H9 (cell line): Measurements from ENCODE around the gene SZT2. TPM values are rescaled to one million over a fixed set of nuclear protein-coding genes. Genes with fewer than 3 reads are reported as not detected.

ENCODE experiments used
- DNase-seq: peaks from one replicate; pipeline ENCODE4 v3.0.0-alpha.2; 2017
- H2AFZ ChIP-seq: one replicate; pipeline ENCODE4 v1.6.1; 2013; ENCODE audit warnings: mild to moderate bottlenecking, low read length, control low read depth, moderate library complexity
- H2AK5ac ChIP-seq: 2 replicates; pipeline ENCODE4 v1.6.1; 2013; ENCODE audit warnings: low read length, control low read depth, mixed read lengths; ENCODE audit not compliant: insufficient read length
- H2BK120ac ChIP-seq: one replicate; pipeline ENCODE4 v1.6.1; 2013; ENCODE audit warnings: low read depth, mild to moderate bottlenecking, low read length, control low read depth, inconsistent platforms; ENCODE audit not compliant: poor library complexity, severe bottlenecking
- H2BK12ac ChIP-seq: 2 replicates; pipeline ENCODE4 v1.6.1; 2013; ENCODE audit warnings: low read length, control low read depth, mixed read lengths, low read depth; ENCODE audit not compliant: insufficient read length
- H2BK15ac ChIP-seq: 2 replicates; pipeline ENCODE4 v1.6.1; 2013; ENCODE audit warnings: low read depth, low read length, control low read depth
- H2BK20ac ChIP-seq: one replicate; pipeline ENCODE4 v1.6.1; 2013; ENCODE audit warnings: low read depth, mild to moderate bottlenecking, low read length, control low read depth, inconsistent platforms; ENCODE audit not compliant: poor library complexity, severe bottlenecking
- H2BK5ac ChIP-seq: 2 replicates; pipeline ENCODE4 v1.6.1; 2013; ENCODE audit warnings: low read length, control low read depth, mixed read lengths; ENCODE audit not compliant: insufficient read length
- H3K14ac ChIP-seq: 2 replicates; pipeline ENCODE4 v1.6.1; 2013; ENCODE audit warnings: low read length, control low read depth; ENCODE audit not compliant: insufficient read depth
- H3K18ac ChIP-seq: 2 replicates; pipeline ENCODE4 v1.6.1; 2013; ENCODE audit warnings: low read depth, mild to moderate bottlenecking, mixed read lengths, low read length, control low read depth; ENCODE audit not compliant: insufficient read length
- H3K23ac ChIP-seq: 2 replicates; pipeline ENCODE4 v1.6.1; 2013; ENCODE audit warnings: low read length, control low read depth, mixed read lengths, low read depth; ENCODE audit not compliant: insufficient read length
- H3K23me2 ChIP-seq: 2 replicates; pipeline ENCODE4 v1.6.1; 2013; ENCODE audit warnings: low read depth, mild to moderate bottlenecking, mixed read lengths, low read length, control low read depth; ENCODE audit not compliant: insufficient read length, poor library complexity, severe bottlenecking
- H3K27ac ChIP-seq: 2 replicates; pipeline ENCODE4 v1.5.1; 2013; ENCODE audit warnings: low read length, control low read depth, mixed read lengths, low read depth; ENCODE audit not compliant: insufficient read length
- H3K27me3 ChIP-seq: 2 replicates; pipeline ENCODE4 v1.6.1; 2013; ENCODE audit warnings: low read length, control low read depth, inconsistent platforms; ENCODE audit not compliant: insufficient read depth
- H3K4ac ChIP-seq: 2 replicates; pipeline ENCODE4 v1.6.1; 2013; ENCODE audit warnings: low read depth, mild to moderate bottlenecking, control low read depth, inconsistent platforms, low read length, moderate library complexity
- H3K4me1 ChIP-seq: 2 replicates; pipeline ENCODE4 v1.6.1; 2013; ENCODE audit warnings: low read length, control low read depth, inconsistent platforms; ENCODE audit not compliant: insufficient read depth
- H3K4me2 ChIP-seq: 2 replicates; pipeline ENCODE4 v1.6.1; 2013; ENCODE audit warnings: low read length, control low read depth, mixed read lengths; ENCODE audit not compliant: insufficient read length, insufficient read depth
- H3K56ac ChIP-seq: 2 replicates; pipeline ENCODE4 v1.6.1; 2013; ENCODE audit warnings: low read depth, mild to moderate bottlenecking, mixed read lengths, low read length, control low read depth; ENCODE audit not compliant: insufficient read length
- H3K79me1 ChIP-seq: 2 replicates; pipeline ENCODE4 v1.6.1; 2013; ENCODE audit warnings: low read depth, mild to moderate bottlenecking, moderate library complexity, low read length, control low read depth, inconsistent platforms; ENCODE audit not compliant: insufficient read depth, poor library complexity, severe bottlenecking
- H3K79me2 ChIP-seq: 2 replicates; pipeline ENCODE4 v1.6.1; 2013; ENCODE audit warnings: low read length, control low read depth, inconsistent platforms; ENCODE audit not compliant: insufficient read depth
- H3K9ac ChIP-seq: 2 replicates; pipeline ENCODE4 v1.6.1; 2013; ENCODE audit warnings: low read length, control low read depth, mixed read lengths; ENCODE audit not compliant: insufficient read length; ENCODE audit errors: extremely low read depth
- H3K9me3 ChIP-seq: one replicate; pipeline ENCODE4 v1.6.1; 2013; ENCODE audit warnings: low read depth, low read length, inconsistent platforms; ENCODE audit not compliant: control insufficient read depth
- H3T11ph ChIP-seq: one replicate; pipeline ENCODE4 v1.6.1; 2013; ENCODE audit warnings: mild to moderate bottlenecking, low read length, control low read depth, inconsistent platforms
- H4K20me1 ChIP-seq: one replicate; pipeline ENCODE4 v1.6.1; 2013; ENCODE audit not compliant: control insufficient read depth, insufficient read length, insufficient read depth
- H4K5ac ChIP-seq: 2 replicates; pipeline ENCODE4 v1.6.1; 2013; ENCODE audit warnings: low read depth, mild to moderate bottlenecking, mixed read lengths, low read length, control low read depth; ENCODE audit not compliant: insufficient read length
- H4K8ac ChIP-seq: replicated peaks from 2 replicates; pipeline ENCODE4 v1.6.1; 2013; ENCODE audit warnings: low read length, control low read depth, mixed read lengths, low read depth; ENCODE audit not compliant: insufficient read length
- H4K91ac ChIP-seq: 2 replicates; pipeline ENCODE4 v1.6.1; 2013; ENCODE audit warnings: low read depth, mild to moderate bottlenecking, moderate library complexity, mixed read lengths, low read length, control low read depth; ENCODE audit not compliant: insufficient read length
- H3K27ac Mint-ChIP-seq, 3 experiments: 2 replicates in 2 of 3; 3 replicates in 1 of 3; pipeline ENCODE4 v1.8.0; 2020 to 2021; ENCODE audit warnings: mixed read lengths in 3 of 3, mild to moderate bottlenecking in 1 of 3, moderate library complexity in 1 of 3
- H3K27me3 Mint-ChIP-seq: 2 replicates; pipeline ENCODE4 v1.8.0; 2021; ENCODE audit warnings: low read depth, mild to moderate bottlenecking, moderate library complexity, mixed read lengths
- H3K36me3 Mint-ChIP-seq, 3 experiments: 2 replicates in 2 of 3; 3 replicates in 1 of 3; pipeline ENCODE4 v1.8.0; 2020 to 2021; ENCODE audit warnings: low read depth in 3 of 3, mixed read lengths in 3 of 3; ENCODE audit not compliant: insufficient read depth in 1 of 3
- H3K4me1 Mint-ChIP-seq, 2 experiments: 2 replicates each; pipeline ENCODE4 v1.8.0; 2020; ENCODE audit warnings: mixed read lengths in 2 of 2
- H3K4me3 Mint-ChIP-seq, 2 experiments: 2 replicates in 1 of 2; 3 replicates in 1 of 2; pipeline ENCODE4 v1.8.0; 2020 to 2021; ENCODE audit warnings: mild to moderate bottlenecking in 2 of 2, mixed read lengths in 2 of 2, moderate library complexity in 1 of 2
- H3K9me3 Mint-ChIP-seq, 2 experiments: 2 replicates in 1 of 2; 3 replicates in 1 of 2; pipeline ENCODE4 v1.8.0; 2020; ENCODE audit warnings: mild to moderate bottlenecking in 2 of 2, mixed read lengths in 2 of 2, moderate library complexity in 1 of 2
- CTCF ChIP-seq: fragments of 200-600 bp; sonication (generic); conservative IDR thresholded peaks from 3 replicates; pipeline ENCODE4 v1.8.0; 2021; ENCODE audit warnings: antibody characterized with exemption, mild to moderate bottlenecking
- WGBS: extraction: QIAGEN DNeasy Blood & Tissue Kit; methylation state at CpG from one replicate; pipeline ENCODE4 v1.1.7; 2013; ENCODE audit warnings: missing lambda C conversion rate, low lambda C conversion rate, mixed read lengths; ENCODE audit not compliant: insufficient read length; ENCODE audit errors: extremely low coverage; 5-methylcytosine and 5-hydroxymethylcytosine counted together
- total RNA-seq: library from RNA; stranded (reverse); gene quantifications from 2 replicates; pipeline ENCODE4 v1.2.1, GENCODE V29; 2021

Gene SZT2
- total RNA-seq, 1 experiment from 2014 or later, result 16.8 TPM

DNA sequence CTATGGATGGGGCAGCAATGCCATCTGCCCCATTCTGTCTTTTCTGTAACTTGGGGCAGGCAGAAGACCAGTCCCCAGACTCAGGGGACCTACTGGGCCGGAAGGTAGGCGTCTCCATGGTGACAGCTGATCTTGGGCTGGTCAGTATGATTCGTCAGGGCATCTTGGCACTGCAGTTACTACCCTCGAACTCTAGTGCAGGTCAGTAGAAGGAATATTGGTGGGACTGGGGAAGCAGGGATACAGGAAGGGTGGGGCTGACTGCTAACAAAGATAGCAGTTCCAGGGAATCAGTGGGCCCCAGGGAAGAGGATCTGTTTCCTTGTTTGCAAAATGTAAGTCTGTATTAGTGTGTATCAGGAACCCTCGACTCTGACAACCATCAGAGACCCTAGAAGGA, 26.2 kb downstream of the SZT2 start:
- H3K4me2 ChIP-seq, result no peak overlapping the region
- H3K27me3 ChIP-seq, result no peaks in the 10 kb centered on the region
- H3K36me3 Mint-ChIP-seq, result peaks cover 4 to 17% (median 9%) of the 10 kb centered on the region in 3 experiments; a peak in 6 of 7 replicates
- H2BK20ac ChIP-seq, result no peak overlapping the region
- H2BK120ac ChIP-seq, result no peak overlapping the region
- no peak overlapping the region for H3K4me3 Mint-ChIP-seq
- H2BK15ac ChIP-seq, result no peak overlapping the region
- H3K9ac ChIP-seq, result no peak overlapping the region
- H3K14ac ChIP-seq, result no peak overlapping the region
- H3K27ac Mint-ChIP-seq, result no peak overlapping the region
- H3K9me3 Mint-ChIP-seq, result peaks cover 0 to 2% of the 10 kb centered on the region in 2 experiments; a peak in 1 of 5 replicates
- no peaks in the 10 kb centered on the region for H3K23me2 ChIP-seq
- no peaks in the 10 kb centered on the region for H4K20me1 ChIP-seq
- TF ChIP-seq CTCF, result no peak
- no peaks in the 10 kb centered on the region for H3K9me3 ChIP-seq
- H3K27me3 Mint-ChIP-seq, result no peaks in the 10 kb centered on the region
- no peak overlapping the region for H4K5ac ChIP-seq
- H3T11ph ChIP-seq, result no peak overlapping the region
- H3K4ac ChIP-seq, result no peak overlapping the region
- H2BK12ac ChIP-seq, result no peak overlapping the region
- no peaks in the 10 kb centered on the region for H3K4me1 ChIP-seq
- no peak overlapping the region for H3K23ac ChIP-seq
- no peak overlapping the region for H2AFZ ChIP-seq
- H3K79me2 ChIP-seq, result no peaks in the 10 kb centered on the region
- H3K18ac ChIP-seq, result no peak overlapping the region
- WGBS, result no CpG with 5 or more reads among the region's 5 CpGs
- no peak overlapping the region for H3K27ac ChIP-seq
- no peak for DNase-seq
- no peaks in the 10 kb centered on the region for H3K79me1 ChIP-seq
- H2BK5ac ChIP-seq, result no peak overlapping the region
- no peak overlapping the region for H3K56ac ChIP-seq
- no peak overlapping the region for H4K91ac ChIP-seq
- no peaks in the 10 kb centered on the region for H3K4me1 Mint-ChIP-seq
- no peak overlapping the region for H4K8ac ChIP-seq
- H2AK5ac ChIP-seq, result no peak overlapping the region
